Astrocyte (in vitro differentiated cells and primary cell): ENCODE measurements around the gene BHLHA15.

ENCODE experiments used
- CTCF ChIP-seq: IDR thresholded peaks from 2 replicates; pipeline ENCODE4 v1.5.1; 2011; ENCODE audit warnings: low read depth, mild to moderate bottlenecking, inconsistent platforms, low read length, moderate library complexity; ENCODE audit not compliant: insufficient read depth
- EZH2 ChIP-seq: IDR thresholded peaks from 2 replicates; pipeline ENCODE4 v1.6.1; 2012; ENCODE audit warnings: mild to moderate bottlenecking, low read length, inconsistent platforms; ENCODE audit not compliant: insufficient read depth

GRCh38 chr7:98223351-98223897 is 12.2 kb downstream of the BHLHA15 start:
- no peak for TF ChIP-seq CTCF
- no peak for TF ChIP-seq EZH2
